ELF-1 (cell line): ENCODE measurements around the gene LRRC9.
"Not testable (repeated sequence)": the region's sequence is repeated elsewhere in the genome, so short reads cannot be mapped to it uniquely, and the experiment has no call there.

Source experiments
- DNase-seq: peaks from one replicate; pipeline ENCODE4 v3.0.0-alpha.2; 2016; ENCODE audit warnings: low read depth, low spot score

Gene LRRC9

GRCh38 chr14:60061371-60061770, 141.4 kb downstream of the LRRC9 start:
- DNase-seq = no peak

GRCh38 chr14:60064491-60065072, 144.6 kb downstream of the LRRC9 start:
- DNase-seq = no peak

GRCh38 chr14:60067882-60068281, 147.9 kb downstream of the LRRC9 start:
- no peak for DNase-seq

GRCh38 chr14:60079723-60080122, 159.8 kb downstream of the LRRC9 start:
- DNase-seq = no peak

DNA sequence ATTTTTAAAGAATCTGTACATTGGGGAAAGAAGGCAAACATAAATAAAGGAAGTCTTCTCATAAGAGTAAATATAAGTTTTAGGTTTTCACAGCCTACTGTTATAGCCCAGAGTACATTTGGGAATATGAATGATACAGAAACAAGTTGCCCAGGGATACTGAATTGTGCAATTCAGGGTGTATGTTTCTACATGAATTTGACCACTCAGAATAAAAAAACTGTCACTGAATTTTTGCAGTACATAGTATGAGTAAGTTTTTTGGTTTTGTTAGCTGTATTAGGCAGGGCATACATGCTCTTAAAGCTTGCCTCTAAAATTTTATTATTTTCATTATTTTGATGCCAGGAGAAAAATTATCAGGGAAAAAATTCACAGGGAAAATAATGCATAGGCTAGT, 165.1 kb downstream of the LRRC9 start:
- DNase-seq = no peak

DNA sequence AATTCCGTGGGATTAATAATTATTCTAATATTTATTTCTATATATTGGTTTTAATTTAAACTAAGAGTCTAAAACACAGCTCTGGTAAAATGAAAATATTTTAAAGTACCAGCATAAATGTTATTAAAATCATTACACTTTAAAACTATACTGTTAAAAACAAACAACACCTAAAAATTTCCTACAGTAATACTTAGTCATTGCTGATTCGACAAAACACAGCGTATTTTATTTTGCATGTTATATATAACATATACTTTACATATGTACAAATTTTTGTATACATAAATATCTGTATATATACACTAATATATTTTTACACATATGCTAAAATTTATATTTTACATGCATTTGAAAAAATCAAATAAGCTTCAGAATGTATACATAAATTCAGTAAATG, 165.7 kb downstream of the LRRC9 start:
- DNase-seq = no peak

DNA sequence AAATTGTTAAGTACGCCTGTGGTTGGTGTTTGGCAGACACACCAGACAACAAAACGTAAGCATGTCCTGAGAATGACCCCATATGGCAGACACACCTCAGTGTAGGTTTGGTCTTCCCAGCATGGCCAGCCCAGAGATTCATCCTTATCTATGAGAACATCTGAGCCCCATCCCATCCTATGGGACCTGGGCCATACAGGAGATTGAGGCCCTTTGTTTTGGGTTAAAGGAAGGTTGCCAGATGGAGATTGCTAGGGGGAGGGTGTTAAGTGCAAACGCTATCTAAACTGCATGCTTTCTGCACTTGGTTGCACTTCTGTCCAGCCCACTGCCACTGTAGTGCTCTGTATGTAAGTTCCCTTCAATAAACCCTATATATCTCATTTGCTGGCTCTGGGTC, 167.7 kb downstream of the LRRC9 start:
- DNase-seq = peak; percentile 20

- DNase-seq = no peak
Measured at GRCh38 chr14:60089221-60089620, 169.3 kb downstream of the LRRC9 start.

GRCh38 chr14:60090864-60091519, 171.0 kb downstream of the LRRC9 start:
- DNase-seq = peak; percentile 14

GRCh38 chr14:60091550-60092525, 171.9 kb downstream of the LRRC9 start, which contains the start of gene PCNX4:
TSS of gene PCNX4 (plus strand) at chr14:60091923. CDS start at chr14:60107639, 15,716 bp downstream.
- peak; percentile 98 for DNase-seq

GRCh38 chr14:60092526-60092920, 172.6 kb downstream of the LRRC9 start:
- DNase-seq = peak; percentile 18

DNA sequence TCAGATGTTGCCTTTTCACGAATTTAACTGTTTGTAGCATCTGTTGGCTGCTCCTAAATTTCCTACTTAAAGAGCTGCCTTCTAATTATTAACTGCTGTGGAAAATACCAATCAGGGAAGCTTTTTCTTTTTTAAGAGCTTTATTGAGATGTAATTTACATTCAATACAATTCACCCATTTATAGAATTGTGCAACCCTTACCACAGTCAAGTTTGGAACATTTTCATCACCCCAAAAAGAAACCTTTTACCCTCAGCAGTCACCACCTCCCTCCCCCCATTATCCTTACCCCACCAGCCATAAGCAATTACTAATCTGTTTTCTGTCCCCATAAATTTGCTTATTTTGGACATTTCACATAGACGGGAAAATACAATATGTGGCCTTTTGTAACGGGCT, 173.1 kb downstream of the LRRC9 start:
- no peak for DNase-seq

- DNase-seq = no peak
Measured at GRCh38 chr14:60093606-60094005, 173.7 kb downstream of the LRRC9 start.

DNA sequence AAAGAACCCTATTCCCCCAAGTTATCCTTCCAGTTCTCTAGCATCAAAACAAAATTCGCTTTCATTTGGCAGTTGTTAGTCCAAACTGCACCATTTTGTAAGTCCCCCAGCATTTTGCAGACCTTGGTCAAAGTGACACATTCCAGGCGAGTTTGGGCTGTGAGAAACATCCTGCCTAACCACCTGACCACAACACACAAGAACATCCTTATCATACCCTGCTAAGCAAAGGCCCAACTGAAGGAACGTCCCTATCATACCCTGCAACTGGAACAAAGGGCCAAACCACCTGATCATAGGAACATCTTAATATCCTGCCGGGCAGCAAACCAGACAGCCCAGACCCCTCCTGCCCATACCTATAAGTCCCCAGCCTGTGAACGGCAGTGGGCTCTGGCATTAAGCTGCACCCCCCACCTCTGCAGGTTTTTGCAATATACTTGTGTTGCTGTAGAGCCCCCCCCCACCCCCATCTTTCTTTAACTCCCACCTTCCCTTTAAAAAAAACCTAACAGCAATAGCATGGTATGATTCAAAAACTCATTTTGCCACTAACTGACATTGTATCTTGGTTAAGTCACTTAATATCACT, 174.5 kb downstream of the LRRC9 start:
- DNase-seq = peak; percentile 84

- DNase-seq = no peak
Measured at GRCh38 chr14:60095231-60095630, 175.3 kb downstream of the LRRC9 start.

- no peak for DNase-seq
Measured at GRCh38 chr14:60095781-60096450, 176.0 kb downstream of the LRRC9 start.

DNA sequence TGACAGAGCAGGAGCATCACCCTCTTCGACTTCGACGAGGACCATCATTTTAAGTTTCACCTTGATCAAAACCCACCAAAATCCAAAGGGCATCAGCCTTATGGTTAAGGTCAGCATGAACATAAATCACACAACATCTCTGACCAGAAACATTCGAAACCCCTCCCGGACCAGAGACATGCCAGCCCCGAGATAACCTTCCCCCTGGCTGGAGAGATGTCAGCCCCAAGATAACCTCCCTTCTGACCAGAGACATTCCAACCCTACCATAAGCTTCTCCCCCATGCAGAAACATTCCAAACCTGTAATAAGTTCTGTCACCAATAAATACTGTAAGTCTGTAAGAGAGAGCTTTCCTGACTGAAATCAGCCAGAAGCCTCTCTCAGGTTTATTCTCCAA, 178.0 kb downstream of the LRRC9 start:
- no peak for DNase-seq

DNA sequence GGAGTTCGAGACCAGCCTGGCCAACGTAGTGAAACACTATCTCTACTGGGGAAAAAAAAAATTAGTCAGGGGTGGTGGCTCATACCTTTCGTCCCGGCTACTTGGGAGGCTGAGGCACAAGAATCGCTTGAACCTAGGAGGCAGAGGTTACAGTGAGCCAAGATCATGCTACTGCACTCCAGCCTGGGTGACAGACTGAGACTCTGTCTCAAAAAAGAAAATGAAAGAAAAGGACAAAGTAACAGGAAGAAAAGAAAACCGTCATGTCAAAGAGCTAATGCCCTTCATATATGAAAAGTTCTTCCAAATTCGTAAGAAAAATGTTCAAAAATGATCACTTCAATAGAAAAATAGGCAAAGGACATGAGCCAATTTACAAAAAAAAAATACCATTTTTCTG, 179.9 kb downstream of the LRRC9 start:
- not testable (repeated sequence) for DNase-seq

DNA sequence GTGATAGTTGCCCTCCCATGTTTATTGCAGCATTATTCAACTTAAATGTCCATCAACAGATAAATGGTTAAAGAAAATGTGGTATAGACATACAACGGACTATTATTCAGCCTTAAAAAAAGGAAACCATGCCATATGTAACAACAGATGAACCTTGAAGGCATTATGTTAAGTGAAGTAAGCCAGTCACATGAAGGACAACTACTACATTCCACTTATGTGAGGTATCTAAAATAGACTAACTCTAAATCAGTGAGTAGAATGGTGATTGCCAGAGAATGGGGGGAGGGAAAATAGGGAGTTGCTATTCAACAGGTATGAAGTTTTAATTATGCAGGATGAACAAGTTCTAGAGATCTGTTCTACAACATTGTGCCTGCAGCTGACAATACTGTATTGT, 181.8 kb downstream of the LRRC9 start:
- no peak for DNase-seq

- DNase-seq = no peak
Measured at GRCh38 chr14:60102389-60102788, 182.4 kb downstream of the LRRC9 start.

- no peak for DNase-seq
Measured at GRCh38 chr14:60106339-60106738, 186.4 kb downstream of the LRRC9 start.
